ENCODE data around the gene TRIO. TPM values are rescaled to one million over a fixed set of nuclear protein-coding genes. Genes with fewer than 3 reads are reported as not detected.

Gene TRIO
- total RNA-seq, 2 experiments from 2014 or later, result 4.1 to 6.5 TPM

- Histone ChIP-seq H3K9me3 (ENCODE audit: control insufficient read depth in 1 of 2, insufficient read depth in 1 of 2, low read length in 2 of 2) (peaks cover 0 to 8% of the 10 kb centered on the region in 2 experiments), H3K4me1 (ENCODE audit: insufficient read depth, low read length) (no peaks in the 10 kb centered on the region), H3K36me3 (ENCODE audit: insufficient read depth, low read length) (no peaks in the 10 kb centered on the region), H3K27ac (ENCODE audit: low read depth in 1 of 2, low read length in 2 of 2) (no peak overlapping the region), H3K27me3 (ENCODE audit: control insufficient read depth in 1 of 2, insufficient read depth in 2 of 2, low read length in 2 of 2) (peaks cover 0 to 4% of the 10 kb centered on the region in 2 experiments), H3K4me3 (ENCODE audit: low read length) (no peak overlapping the region)
- H3K36me3 Mint-ChIP-seq (ENCODE audit: low read depth), result no peaks in the 10 kb centered on the region
- ChIA-PET CTCF (no interaction called here), POLR2A (no interaction called here)
- H3K27ac Mint-ChIP-seq, result no peak overlapping the region
- peaks cover 29% of the 10 kb centered on the region for H3K27me3 Mint-ChIP-seq
- H3K4me1 Mint-ChIP-seq (ENCODE audit: low read depth), result peaks cover 19% of the 10 kb centered on the region
- no peak overlapping the region for H3K4me3 Mint-ChIP-seq
- TF ChIP-seq CTCF (IDR thresholded peaks at IDR 0.05), result no peak
- DNase-seq (no peak), ATAC-seq (ENCODE audit: poor library complexity) (no peak)
- H3K9me3 Mint-ChIP-seq, result no peaks in the 10 kb centered on the region
- intact Hi-C loops (cut with DNase I, micrococcal nuclease), result no loop called here
These were observed 76.8 kb downstream of the TRIO start for GRCh38 chr5:14219800-14220512.

- Mint-ChIP-seq H3K4me3 (no peak overlapping the region), H3K9me3 (no peaks in the 10 kb centered on the region), H3K36me3 (ENCODE audit: low read depth) (no peaks in the 10 kb centered on the region), H3K4me1 (ENCODE audit: low read depth) (peaks cover 19% of the 10 kb centered on the region), H3K27ac (no peak overlapping the region), H3K27me3 (peaks cover 27% of the 10 kb centered on the region)
- H3K4me3 ChIP-seq (ENCODE audit: low read length), result no peak overlapping the region
- no peaks in the 10 kb centered on the region for H3K36me3 ChIP-seq (ENCODE audit: insufficient read depth, low read length)
- peaks cover 0 to 8% of the 10 kb centered on the region in 2 experiments for H3K9me3 ChIP-seq (ENCODE audit: control insufficient read depth in 1 of 2, insufficient read depth in 1 of 2, low read length in 2 of 2)
- TF ChIP-seq CTCF (IDR thresholded peaks at IDR 0.05), result no peak
- ChIA-PET POLR2A (no interaction called here), CTCF (no interaction called here)
- H3K4me1 ChIP-seq (ENCODE audit: insufficient read depth, low read length), result no peaks in the 10 kb centered on the region
- intact Hi-C loops (cut with DNase I, micrococcal nuclease), result no loop called here
- H3K27ac ChIP-seq (ENCODE audit: low read depth in 1 of 2, low read length in 2 of 2), result no peak overlapping the region
- ATAC-seq (ENCODE audit: poor library complexity), result no peak
- DNase-seq, result no peak
- H3K27me3 ChIP-seq (ENCODE audit: control insufficient read depth in 1 of 2, insufficient read depth in 2 of 2, low read length in 2 of 2), result peaks cover 0 to 4% of the 10 kb centered on the region in 2 experiments
These were observed 77.5 kb downstream of the TRIO start for GRCh38 chr5:14220642-14221041.

GRCh38 chr5:14221732-14222131 lies 78.6 kb downstream of the TRIO start:
- H3K9me3 ChIP-seq (ENCODE audit: control insufficient read depth in 1 of 2, insufficient read depth in 1 of 2, low read length in 2 of 2), result peaks cover 0 to 8% of the 10 kb centered on the region in 2 experiments
- intact Hi-C loops (cut with DNase I, micrococcal nuclease), result no loop called here
- ChIA-PET CTCF (interaction anchor here (1.2 kb wide), 1 partner anchor 24 kb away, joined by 3 read pairs; no protein-coding TSS in a partner anchor), POLR2A (no interaction called here)
- H3K4me1 ChIP-seq (ENCODE audit: insufficient read depth, low read length), result no peaks in the 10 kb centered on the region
- peaks cover 0 to 4% of the 10 kb centered on the region in 2 experiments for H3K27me3 ChIP-seq (ENCODE audit: control insufficient read depth in 1 of 2, insufficient read depth in 2 of 2, low read length in 2 of 2)
- Mint-ChIP-seq H3K36me3 (ENCODE audit: low read depth) (no peaks in the 10 kb centered on the region), H3K4me1 (ENCODE audit: low read depth) (peaks cover 19% of the 10 kb centered on the region), H3K27ac (no peak overlapping the region), H3K27me3 (peaks cover 23% of the 10 kb centered on the region), H3K9me3 (no peaks in the 10 kb centered on the region), H3K4me3 (no peak overlapping the region)
- peak; percentile 24 for ATAC-seq (ENCODE audit: poor library complexity)
- no peak overlapping the region for H3K27ac ChIP-seq (ENCODE audit: low read depth in 1 of 2, low read length in 2 of 2)
- no peak for DNase-seq
- TF ChIP-seq CTCF (IDR thresholded peaks at IDR 0.05), result no peak
- no peaks in the 10 kb centered on the region for H3K36me3 ChIP-seq (ENCODE audit: insufficient read depth, low read length)
- H3K4me3 ChIP-seq (ENCODE audit: low read length), result no peak overlapping the region
